ENCODE measurements around the gene ADARB2.

The ADARB2 gene

DNA sequence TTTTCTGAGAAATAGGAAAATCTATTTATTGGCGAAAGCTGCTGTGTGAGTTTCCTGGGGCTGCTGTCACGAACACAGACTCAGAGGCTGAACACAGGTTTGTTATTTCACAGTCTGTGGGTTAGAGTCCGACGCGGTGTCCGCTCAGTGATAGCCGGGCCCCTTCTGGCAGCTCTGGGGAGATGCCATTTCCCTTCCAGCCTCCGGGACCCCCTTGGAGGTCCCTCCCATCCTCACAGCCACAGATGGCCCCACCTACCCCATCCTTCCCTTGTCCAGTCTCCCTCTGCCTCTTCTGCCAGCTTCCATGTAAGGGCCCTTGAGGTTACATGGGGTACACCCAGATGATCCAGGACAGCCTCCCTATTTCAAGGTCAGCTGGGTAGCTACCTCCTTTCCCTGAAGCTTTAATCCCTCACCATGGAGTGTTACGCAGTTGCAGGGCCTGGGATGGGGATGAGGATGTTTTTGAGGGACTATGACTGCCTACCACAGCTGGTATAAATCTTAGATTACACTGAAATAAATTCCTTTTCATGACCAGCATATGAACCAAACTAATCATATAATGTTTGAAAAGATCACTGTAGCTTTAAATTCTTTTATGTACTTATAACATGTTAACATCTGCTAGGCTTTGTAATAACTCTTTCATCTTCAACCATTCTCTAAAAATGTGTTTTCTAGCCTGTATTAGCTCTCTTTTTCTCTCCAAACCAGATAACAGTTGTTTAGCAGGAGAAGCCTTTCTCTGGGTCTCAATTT lies 582.6 kb downstream of the ADARB2 start (continued):
- TF ChIP-seq, protein P1, sequence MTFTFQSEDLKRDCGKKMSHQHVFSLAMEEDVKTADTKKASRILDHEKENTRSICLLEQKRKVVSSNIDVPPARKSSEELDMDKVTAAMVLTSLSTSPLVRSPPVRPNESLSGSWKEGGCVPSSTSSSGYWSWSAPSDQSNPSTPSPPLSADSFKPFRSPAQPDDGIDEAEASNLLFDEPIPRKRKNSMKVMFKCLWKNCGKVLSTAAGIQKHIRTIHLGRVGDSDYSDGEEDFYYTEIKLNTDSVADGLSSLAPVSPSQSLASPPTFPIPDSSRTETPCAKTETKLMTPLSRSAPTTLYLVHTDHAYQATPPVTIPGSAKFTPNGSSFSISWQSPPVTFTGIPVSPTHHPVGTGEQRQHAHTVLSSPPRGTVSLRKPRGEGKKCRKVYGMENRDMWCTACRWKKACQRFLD (tag by site-specific recombination; IDR thresholded peaks at IDR 0.05), result no peak
- TF ChIP-seq SALL2 (tag by site-specific recombination; IDR thresholded peaks at IDR 0.05; ENCODE audit: borderline replicate concordance) (no peak), ZNF223 (tag by site-specific recombination; IDR thresholded peaks at IDR 0.05) (no peak), ZNF629 (tag by site-specific recombination; IDR thresholded peaks at IDR 0.05) (no peak), YY1 (tag by site-specific recombination; IDR thresholded peaks at IDR 0.05) (no peak), ZNF600 (tag by site-specific recombination; IDR thresholded peaks at IDR 0.05) (no peak), HOXC10 (CRISPR knock-in tag; IDR thresholded peaks at IDR 0.05) (no peak), ZNF133 (tag by site-specific recombination; IDR thresholded peaks at IDR 0.05) (no peak), ZNF404 (tag by site-specific recombination; IDR thresholded peaks at IDR 0.05) (no peak), ZNF558 (tag by site-specific recombination; IDR thresholded peaks at IDR 0.05) (no peak)

DNA sequence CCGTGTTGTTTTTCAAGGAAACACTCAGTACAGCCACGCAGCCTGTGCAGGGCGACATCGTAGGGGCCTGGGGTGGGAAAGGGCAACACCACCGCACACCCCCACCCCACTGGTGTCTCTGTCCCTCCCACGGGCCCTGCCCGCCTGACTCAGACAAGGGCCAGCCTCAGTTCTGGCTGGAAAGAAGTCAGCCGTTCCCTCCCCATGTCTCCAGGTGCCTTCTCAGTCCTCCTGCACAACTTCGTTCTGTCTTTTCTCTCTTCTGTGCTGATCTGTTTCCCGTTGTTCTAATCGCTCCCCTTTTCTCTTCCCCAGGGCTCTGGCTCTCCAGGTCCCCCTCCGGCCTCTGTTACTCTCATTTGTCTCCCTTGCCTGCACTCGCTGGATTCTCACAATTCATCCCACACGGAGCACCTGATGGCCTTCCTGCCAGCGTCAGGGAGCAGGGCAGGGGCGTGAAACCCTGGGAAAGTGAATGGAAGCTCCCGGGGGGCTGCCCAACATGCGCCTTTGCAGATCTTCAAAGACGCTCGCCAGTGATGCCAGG lies 583.4 kb downstream of the ADARB2 start:
- Histone ChIP-seq H3K9me3 (ENCODE audit: control insufficient read depth, insufficient read depth, low read depth, low read length) (no peaks in the 10 kb centered on the region), H3K36me3 (ENCODE audit: control insufficient read depth in 2 of 2, insufficient read depth in 1 of 2, low read length in 2 of 2) (no peaks in the 10 kb centered on the region), H3K4me3 (ENCODE audit: low read depth, low read length) (no peak overlapping the region), H3K27ac (ENCODE audit: extremely low read depth, low read depth, low read length) (no peak overlapping the region), H3K4me1 (ENCODE audit: control insufficient read depth, insufficient read depth, low read length) (no peaks in the 10 kb centered on the region)
- POLR2A ChIA-PET, result no interaction called here
- CTCF ChIA-PET, result no interaction called here
- TF ChIP-seq MEIS1 (CRISPR knock-in tag; IDR thresholded peaks at IDR 0.05; ENCODE audit: borderline replicate concordance), result no peak
- TF ChIP-seq ZNF677 (tag by site-specific recombination; IDR thresholded peaks at IDR 0.05), result no peak
- TF ChIP-seq ZNF548 (tag by site-specific recombination; IDR thresholded peaks at IDR 0.05), result no peak
- TF ChIP-seq, protein P2, sequence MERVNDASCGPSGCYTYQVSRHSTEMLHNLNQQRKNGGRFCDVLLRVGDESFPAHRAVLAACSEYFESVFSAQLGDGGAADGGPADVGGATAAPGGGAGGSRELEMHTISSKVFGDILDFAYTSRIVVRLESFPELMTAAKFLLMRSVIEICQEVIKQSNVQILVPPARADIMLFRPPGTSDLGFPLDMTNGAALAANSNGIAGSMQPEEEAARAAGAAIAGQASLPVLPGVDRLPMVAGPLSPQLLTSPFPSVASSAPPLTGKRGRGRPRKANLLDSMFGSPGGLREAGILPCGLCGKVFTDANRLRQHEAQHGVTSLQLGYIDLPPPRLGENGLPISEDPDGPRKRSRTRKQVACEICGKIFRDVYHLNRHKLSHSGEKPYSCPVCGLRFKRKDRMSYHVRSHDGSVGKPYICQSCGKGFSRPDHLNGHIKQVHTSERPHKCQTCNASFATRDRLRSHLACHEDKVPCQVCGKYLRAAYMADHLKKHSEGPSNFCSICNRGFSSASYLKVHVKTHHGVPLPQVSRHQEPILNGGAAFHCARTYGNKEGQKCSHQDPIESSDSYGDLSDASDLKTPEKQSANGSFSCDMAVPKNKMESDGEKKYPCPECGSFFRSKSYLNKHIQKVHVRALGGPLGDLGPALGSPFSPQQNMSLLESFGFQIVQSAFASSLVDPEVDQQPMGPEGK (tag by site-specific recombination; IDR thresholded peaks at IDR 0.05), result no peak
- TF ChIP-seq, protein P3, sequence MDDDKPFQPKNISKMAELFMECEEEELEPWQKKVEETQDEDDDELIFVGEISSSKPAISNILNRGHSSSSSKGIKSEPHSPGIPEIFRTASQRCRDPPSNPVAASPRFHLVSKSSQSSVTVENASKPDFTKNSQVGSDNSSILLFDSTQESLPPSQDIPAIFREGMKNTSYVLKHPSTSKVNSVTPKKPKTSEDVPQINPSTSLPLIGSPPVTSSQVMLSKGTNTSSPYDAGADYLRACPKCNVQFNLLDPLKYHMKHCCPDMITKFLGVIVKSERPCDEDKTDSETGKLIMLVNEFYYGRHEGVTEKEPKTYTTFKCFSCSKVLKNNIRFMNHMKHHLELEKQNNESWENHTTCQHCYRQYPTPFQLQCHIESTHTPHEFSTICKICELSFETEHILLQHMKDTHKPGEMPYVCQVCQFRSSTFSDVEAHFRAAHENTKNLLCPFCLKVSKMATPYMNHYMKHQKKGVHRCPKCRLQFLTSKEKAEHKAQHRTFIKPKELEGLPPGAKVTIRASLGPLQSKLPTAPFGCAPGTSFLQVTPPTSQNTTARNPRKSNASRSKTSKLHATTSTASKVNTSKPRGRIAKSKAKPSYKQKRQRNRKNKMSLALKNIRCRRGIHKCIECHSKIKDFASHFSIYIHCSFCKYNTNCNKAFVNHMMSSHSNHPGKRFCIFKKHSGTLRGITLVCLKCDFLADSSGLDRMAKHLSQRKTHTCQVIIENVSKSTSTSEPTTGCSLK (tag by site-specific recombination; IDR thresholded peaks at IDR 0.05), result no peak
- TF ChIP-seq, protein P4, sequence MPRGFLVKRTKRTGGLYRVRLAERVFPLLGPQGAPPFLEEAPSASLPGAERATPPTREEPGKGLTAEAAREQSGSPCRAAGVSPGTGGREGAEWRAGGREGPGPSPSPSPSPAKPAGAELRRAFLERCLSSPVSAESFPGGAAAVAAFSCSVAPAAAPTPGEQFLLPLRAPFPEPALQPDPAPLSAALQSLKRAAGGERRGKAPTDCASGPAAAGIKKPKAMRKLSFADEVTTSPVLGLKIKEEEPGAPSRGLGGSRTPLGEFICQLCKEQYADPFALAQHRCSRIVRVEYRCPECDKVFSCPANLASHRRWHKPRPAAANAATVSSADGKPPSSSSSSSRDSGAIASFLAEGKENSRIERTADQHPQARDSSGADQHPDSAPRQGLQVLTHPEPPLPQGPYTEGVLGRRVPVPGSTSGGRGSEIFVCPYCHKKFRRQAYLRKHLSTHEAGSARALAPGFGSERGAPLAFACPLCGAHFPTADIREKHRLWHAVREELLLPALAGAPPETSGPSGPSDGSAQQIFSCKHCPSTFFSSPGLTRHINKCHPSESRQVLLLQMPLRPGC (tag by site-specific recombination; IDR thresholded peaks at IDR 0.05), result no peak
- TF ChIP-seq YY1 (tag by site-specific recombination; IDR thresholded peaks at IDR 0.05), result no peak
- TF ChIP-seq, protein P5, sequence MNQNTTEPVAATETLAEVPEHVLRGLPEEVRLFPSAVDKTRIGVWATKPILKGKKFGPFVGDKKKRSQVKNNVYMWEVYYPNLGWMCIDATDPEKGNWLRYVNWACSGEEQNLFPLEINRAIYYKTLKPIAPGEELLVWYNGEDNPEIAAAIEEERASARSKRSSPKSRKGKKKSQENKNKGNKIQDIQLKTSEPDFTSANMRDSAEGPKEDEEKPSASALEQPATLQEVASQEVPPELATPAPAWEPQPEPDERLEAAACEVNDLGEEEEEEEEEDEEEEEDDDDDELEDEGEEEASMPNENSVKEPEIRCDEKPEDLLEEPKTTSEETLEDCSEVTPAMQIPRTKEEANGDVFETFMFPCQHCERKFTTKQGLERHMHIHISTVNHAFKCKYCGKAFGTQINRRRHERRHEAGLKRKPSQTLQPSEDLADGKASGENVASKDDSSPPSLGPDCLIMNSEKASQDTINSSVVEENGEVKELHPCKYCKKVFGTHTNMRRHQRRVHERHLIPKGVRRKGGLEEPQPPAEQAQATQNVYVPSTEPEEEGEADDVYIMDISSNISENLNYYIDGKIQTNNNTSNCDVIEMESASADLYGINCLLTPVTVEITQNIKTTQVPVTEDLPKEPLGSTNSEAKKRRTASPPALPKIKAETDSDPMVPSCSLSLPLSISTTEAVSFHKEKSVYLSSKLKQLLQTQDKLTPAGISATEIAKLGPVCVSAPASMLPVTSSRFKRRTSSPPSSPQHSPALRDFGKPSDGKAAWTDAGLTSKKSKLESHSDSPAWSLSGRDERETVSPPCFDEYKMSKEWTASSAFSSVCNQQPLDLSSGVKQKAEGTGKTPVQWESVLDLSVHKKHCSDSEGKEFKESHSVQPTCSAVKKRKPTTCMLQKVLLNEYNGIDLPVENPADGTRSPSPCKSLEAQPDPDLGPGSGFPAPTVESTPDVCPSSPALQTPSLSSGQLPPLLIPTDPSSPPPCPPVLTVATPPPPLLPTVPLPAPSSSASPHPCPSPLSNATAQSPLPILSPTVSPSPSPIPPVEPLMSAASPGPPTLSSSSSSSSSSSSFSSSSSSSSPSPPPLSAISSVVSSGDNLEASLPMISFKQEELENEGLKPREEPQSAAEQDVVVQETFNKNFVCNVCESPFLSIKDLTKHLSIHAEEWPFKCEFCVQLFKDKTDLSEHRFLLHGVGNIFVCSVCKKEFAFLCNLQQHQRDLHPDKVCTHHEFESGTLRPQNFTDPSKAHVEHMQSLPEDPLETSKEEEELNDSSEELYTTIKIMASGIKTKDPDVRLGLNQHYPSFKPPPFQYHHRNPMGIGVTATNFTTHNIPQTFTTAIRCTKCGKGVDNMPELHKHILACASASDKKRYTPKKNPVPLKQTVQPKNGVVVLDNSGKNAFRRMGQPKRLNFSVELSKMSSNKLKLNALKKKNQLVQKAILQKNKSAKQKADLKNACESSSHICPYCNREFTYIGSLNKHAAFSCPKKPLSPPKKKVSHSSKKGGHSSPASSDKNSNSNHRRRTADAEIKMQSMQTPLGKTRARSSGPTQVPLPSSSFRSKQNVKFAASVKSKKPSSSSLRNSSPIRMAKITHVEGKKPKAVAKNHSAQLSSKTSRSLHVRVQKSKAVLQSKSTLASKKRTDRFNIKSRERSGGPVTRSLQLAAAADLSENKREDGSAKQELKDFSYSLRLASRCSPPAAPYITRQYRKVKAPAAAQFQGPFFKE (tag by site-specific recombination; IDR thresholded peaks at IDR 0.05; ENCODE audit: borderline replicate concordance), result no peak
- no peak for TF ChIP-seq ZNF664 (tag by site-specific recombination; IDR thresholded peaks at IDR 0.05)
- no peak for TF ChIP-seq ZNF157 (tag by site-specific recombination; IDR thresholded peaks at IDR 0.05)
- no peak for TF ChIP-seq SCRT1 (tag by site-specific recombination; IDR thresholded peaks at IDR 0.05; ENCODE audit: borderline replicate concordance)
- TF ChIP-seq, protein P6, sequence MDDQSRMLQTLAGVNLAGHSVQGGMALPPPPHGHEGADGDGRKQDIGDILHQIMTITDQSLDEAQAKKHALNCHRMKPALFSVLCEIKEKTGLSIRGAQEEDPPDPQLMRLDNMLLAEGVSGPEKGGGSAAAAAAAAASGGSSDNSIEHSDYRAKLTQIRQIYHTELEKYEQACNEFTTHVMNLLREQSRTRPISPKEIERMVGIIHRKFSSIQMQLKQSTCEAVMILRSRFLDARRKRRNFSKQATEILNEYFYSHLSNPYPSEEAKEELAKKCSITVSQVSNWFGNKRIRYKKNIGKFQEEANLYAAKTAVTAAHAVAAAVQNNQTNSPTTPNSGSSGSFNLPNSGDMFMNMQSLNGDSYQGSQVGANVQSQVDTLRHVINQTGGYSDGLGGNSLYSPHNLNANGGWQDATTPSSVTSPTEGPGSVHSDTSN (CRISPR knock-in tag; IDR thresholded peaks at IDR 0.05), result no peak
- no peak for TF ChIP-seq YY2 (tag by site-specific recombination; IDR thresholded peaks at IDR 0.05)
